ENCODE measurements around the gene COL27A1. TPM values are rescaled to one million over a fixed set of nuclear protein-coding genes. Genes with fewer than 3 reads are reported as not detected.
A peak's percentile ranks its signal among the peaks of the same experiment; 100 is the strongest.
"Not testable (repeated sequence)": the region's sequence is repeated elsewhere in the genome, so short reads cannot be mapped to it uniquely, and the experiment has no call there.

COL27A1 gene
- total RNA-seq, 1 donor from 2014 or later, result 41.1 TPM

DNA sequence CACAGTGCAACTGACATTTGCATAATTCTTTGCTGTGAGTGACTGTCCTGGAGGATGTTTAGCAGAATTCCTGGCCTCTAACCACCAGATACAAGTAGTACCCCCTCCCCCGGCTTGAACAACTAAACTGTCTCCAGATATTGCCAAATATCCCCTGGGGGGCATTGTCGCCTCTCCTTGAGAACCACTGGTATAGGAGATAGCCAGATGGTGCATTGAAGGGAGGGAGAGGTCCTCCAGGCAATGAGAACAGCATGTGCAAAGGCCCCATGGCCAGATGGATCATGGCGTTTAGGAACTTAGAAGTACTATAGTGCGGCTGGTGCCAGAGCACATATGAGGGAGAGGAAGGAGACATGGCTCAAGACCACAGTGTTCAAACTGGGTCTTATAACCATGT lies 148.6 kb downstream of the COL27A1 start:
- DNase-seq (ENCODE audit: low spot score), result peak; percentile 5

DNA sequence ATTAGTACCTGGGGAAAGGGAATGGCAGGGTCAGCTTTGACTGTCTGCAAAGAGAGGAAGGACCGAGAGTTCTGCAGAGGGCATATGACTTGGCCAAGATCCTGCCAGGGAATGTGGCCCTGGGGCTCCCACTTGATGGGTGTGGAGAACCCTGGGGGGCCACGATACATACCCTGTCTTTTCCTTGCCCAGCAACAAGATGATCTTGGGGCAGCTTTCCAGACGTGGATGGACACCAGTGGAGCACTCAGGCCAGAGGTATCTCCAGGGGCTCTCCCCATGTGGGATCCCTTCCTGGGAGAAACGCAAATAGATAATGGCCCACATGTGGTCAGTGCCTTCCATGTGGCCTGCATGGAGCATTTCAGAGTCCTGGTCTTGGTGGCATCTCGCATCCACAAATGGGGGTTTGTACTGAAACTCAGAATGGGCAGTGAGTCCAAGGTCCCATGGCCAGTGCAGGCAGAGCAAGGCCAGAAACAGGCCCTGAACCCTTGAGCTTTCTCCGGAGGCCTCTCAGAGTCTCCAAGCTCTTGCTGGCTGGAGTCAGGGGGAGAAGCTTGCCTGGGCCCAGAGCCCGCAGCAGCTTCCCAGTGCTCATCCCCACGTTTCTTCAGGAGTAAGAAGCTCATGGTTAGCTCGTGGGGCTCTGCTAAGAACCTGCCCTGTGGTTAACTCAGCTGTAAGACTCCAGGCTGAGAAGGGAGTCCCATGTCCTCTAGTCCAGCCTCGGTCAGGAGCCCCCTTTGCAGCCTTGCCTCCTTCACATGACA lies 149.3 kb downstream of the COL27A1 start:
- peak; percentile 4 for DNase-seq (ENCODE audit: low spot score)

DNA sequence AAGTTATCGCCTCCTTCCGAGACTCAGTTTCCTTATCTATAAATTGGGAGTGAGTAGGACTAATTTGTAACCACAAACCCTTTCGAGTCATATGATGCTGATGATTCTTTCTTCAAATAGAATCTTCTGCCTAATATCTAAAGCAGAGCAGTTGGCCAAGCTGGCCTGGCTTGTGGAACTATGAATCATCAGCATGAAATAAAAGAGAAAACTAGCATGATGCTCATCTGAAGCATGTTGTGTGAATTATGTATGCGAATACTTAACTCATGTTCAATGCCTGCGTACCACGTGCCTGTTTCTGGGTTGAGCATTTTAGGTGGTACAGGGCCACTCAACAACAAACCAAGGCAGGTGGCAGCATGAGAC lies 152.5 kb downstream of the COL27A1 start:
- no peak for DNase-seq (ENCODE audit: low spot score)

DNA sequence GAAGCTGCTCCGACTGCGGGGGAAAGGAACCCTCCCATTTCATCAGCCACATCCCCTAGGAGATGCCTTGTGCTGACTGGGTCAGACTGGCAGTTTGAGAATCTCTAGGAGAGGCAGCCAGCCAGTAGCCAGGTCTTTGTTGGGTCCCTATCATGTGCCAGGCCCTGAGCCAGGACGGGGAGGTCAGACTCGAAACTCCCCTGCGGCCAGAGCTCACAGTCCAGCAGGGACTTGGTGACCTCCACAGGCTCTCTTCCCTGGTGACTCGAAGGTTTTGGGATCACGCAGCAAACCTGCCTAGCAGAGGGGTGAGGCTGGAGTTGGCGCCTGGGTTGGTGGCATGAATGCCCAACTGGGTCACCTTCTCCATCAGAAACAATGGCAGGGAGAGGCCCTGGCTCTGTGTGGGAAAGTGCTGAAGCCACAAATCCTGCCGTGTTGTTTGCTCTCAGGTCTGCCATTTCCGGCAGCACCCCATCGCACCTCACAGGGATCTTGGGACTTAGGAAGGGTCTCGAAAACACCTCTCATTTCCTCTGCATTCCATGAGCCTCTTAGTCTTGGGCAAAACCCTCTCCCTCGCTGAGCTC lies 153.1 kb downstream of the COL27A1 start:
- no peak for DNase-seq (ENCODE audit: low spot score)

DNA sequence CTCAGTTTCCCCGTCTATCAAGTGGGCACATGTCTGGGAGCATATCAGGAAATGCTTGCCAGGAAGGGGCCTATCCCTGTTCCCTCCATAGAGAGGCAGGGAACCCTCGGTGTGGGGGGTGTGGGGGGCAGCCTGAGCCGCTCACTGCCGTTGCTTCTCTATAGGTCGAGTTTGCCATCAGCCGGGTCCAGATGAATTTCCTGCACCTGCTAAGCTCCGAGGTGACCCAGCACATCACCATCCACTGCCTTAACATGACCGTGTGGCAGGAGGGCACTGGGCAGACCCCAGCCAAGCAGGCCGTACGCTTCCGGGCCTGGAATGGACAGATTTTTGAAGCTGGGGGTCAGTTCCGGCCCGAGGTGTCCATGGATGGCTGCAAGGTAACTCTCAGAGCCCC lies 153.8 kb downstream of the COL27A1 start:
- no peak for DNase-seq (ENCODE audit: low spot score)

DNA sequence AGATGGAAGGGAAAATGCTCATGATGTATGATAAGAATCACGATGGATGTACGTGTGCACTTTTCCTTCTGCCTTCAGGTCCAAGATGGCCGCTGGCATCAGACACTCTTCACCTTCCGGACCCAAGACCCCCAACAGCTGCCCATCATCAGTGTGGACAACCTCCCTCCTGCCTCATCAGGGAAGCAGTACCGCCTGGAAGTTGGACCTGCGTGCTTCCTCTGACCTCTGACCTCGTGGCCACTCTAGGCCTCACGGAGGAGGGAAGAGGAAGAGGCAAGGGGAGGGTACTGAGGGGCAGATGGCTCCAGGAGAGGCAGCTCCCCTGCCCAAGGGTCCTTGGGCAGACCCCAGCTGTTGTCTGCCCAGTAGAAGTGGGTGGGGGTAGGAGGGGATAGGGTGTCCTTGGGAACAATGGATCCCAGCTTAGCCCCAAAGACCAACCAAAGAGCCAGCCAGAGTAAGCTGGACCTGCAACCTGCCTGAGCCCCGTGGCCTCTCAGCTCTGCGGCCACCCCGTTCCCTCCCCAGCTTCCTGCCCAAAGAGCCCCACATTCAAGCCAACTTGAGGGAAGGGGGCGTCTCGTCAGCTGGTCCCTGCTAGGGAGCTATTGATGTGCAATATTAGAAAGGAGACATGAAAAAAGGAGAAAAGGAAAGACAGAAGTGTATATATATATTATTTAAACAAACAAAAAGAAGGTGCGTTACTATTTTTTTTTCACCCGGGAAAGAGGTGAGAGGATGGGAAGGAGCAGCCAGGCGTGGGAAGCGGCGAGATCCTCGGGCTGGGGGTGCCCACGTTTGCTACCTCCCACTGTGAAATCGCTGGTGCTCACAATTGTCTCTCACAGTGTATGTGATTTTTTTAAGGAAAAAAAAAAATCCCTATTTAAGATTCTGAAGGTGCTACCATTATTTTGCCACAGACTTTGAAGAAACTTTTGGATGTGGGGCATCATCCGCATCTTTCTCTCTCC lies 155.4 kb downstream of the COL27A1 start:
- no peak for DNase-seq (ENCODE audit: low spot score)

DNA sequence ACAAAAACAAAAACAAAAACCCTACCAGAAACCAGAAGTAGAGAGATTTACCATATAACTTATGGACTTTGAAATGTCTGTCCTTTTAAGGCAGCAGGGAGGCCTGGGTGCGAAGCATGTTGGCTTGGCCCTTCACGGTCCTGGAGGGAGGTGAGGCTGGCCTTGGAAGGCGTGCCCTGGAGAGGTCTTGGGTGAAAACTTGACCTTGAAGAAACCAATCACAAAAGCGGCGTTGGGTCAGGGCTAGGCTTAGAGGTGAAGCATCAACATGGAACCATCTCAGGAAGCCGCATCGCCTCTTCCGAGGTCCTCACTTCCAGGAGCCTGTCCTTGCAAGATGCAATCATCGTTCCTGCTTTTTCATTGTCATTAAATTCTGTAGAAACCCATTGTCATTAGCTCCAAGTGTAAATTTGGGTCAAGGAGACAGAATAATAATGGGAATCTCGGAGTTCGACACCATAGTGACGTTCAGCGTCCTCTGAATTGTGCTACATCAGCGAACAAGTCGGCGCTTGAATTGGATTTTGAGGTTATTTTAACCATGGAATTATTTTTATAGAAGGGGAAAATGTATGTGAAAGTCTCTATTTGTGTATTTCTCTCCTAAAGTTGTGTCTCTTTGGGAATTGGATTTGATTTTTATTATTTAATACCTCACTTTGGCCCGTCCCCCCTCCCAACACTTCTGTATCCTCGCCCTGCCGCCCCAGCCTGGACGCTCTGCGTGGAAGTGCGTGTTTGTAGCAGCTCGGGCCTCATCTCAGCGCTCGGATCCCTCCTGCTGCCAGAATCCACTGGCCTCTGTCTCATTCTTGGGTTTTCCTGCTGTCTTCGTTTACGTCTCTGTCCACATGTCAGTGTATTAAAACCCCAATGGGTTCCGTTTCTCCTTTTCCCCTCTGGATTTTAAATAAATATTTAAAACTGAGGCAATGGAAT lies 156.5 kb downstream of the COL27A1 start:
- no peak for DNase-seq (ENCODE audit: low spot score)

DNA sequence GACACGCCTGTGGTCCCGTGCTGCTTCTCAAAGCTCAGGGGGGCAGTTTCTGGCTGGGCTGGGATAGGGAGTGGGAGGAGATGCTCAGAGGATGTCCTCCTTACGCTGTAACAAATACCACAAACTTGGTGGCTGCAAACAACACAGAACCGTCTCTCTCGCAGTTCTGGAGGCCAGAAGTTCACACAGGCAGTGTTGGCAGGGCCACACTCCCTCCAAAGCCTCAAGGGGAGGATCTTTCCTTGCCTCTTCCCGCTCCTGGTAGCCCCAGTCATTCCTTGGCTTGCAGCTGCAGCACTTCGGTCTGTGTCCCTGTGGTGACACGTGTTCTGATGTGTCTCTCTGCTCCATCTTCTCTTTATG lies 157.2 kb downstream of the COL27A1 start:
- no peak for DNase-seq (ENCODE audit: low spot score)

DNA sequence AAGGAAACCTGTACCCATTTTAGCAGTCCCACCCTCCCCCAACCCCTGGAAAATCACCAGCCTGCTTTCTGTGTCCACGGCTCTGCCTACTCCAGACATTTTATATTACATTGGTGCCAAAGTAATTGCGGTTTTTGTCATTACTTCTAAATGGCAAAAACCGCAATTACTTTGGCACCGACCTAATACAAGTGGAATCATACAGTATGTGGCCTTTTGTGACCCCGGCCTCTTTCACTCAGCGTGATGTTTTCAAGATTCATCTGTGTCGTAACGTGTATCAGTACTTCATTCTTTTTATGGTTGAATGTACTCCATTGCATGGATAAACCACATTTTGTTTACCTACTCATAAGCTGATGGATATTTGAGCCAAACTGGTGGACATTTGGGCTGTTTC lies 157.8 kb downstream of the COL27A1 start:
- DNase-seq (ENCODE audit: low spot score), result no peak

DNA sequence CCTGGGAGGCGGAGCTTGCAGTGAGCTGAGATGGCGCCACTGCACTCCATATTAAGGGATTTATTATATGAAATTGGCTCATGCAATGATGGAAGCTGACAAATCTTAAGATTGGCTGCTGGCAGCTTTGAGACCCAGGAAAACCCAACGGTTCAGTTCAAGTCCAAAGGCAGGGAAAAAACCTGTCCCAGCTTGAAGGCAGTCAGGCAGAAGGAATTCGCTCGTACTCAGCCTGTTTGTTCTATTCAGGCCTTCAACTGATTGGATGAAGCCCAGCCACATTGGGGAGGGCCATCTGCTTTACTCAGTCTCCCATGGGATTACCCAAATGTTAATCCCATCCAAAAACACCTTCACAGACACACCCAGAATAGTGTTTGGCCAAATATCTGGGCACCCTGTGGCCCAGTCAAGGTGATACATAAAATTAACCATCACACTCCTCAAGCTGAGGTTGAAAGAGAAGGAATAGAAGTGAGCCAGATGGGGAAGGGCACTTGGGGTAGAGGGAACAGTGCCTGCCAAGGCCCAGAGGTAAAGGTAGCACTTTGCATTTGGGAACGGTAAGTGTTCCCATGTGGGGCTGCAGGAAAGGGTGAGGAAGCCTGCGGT lies 159.0 kb downstream of the COL27A1 start:
- no peak for DNase-seq (ENCODE audit: low spot score)

DNA sequence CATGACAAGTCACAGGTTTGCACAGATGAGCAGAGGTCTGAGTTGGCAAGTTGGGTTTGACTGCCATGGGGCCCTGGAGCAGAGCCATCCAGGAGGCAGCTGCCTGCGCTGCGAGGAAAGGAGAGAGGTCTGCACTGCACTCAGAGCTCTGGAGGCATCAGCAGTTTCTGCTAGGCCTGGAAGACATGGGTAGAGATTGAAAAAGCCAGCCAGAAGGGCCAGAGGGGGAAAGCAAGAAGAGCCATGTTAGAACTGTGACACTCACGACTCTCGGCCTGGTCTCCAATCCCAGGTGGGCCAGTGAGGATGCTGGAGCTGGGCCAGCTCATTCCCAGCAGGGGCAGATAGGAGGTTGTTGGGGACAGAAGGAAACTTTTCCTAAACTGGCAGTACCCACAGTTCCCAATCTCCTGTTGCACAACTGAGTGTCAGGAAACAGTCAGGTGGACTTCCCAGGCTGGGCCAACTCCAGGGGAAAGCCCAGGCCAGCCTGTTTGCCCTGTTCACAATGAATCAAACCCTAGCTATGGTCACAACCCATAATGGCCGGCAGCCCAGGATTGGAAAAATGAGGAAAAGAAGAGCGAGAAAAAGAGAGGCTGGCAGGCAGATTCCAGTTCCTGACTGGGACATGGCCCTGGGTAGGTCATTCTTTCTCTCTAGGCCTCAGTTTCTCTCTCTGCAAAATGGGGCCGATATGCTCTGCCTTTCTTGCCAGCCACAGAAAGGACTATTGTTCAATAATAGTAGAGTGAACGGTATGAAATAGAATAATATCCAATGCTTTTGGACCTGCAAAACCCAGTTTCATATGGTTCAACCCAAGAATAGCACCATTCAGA lies 159.8 kb downstream of the COL27A1 start:
- DNase-seq (ENCODE audit: low spot score), result no peak

DNA sequence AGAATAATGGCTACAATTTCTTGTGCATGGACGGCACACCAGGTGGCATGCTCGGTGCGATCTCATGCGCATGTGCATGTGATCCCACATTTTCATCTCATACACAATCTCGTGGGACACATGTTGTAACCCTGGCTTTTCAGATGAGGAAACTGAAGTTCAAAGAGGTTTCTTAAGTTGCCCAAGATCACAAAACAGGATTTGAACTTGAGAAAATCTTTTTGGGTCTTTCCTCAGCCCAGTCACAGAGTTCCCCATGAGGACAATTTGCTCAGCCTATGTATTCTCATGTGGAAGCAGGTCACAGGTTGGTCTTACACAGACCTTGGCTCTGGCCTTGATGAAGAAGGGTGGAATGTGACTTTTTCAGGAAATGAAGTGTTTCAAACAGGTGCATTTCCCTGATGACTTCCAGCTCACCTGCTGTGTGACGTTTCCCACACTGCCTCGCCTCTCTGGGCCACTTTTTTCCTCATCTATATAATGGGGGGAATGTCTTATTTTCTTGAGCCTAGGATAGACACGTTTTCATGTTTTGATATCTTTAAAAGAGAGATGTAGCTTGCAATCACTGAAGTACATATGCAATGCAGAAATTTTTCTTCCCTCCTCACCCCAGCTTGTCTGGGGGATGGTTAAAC lies 160.5 kb downstream of the COL27A1 start:
- DNase-seq (ENCODE audit: low spot score), result no peak

DNA sequence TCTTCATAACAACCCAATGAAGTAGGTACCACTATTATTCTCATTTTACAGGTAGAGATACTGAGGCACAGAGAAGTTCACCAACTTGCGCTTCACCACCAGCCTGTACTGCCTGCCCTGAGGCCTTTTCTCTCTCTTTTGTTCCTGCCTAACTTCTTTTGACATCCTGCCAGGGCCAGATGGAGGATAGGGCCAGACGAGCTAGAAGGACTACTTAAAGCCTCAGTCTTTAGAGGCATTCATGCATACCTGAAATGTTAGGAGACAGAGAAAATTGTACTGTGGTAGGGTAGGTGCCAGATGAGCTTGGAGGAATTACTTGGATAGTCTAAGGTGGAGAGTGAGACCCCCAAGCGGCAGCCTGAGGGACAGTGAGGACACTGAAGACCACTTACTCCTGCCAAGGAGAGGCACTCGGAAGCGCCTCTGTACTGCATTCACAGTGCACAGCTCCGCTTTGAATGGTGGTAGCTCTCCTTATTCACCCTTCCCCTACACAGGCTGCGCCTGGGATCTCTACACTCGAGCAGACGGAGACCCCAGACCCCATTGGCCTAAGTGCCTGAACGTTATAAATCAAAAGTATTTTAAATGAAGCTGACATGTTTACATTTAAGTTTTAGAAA lies 161.4 kb downstream of the COL27A1 start:
- no peak for DNase-seq (ENCODE audit: low spot score)

DNA sequence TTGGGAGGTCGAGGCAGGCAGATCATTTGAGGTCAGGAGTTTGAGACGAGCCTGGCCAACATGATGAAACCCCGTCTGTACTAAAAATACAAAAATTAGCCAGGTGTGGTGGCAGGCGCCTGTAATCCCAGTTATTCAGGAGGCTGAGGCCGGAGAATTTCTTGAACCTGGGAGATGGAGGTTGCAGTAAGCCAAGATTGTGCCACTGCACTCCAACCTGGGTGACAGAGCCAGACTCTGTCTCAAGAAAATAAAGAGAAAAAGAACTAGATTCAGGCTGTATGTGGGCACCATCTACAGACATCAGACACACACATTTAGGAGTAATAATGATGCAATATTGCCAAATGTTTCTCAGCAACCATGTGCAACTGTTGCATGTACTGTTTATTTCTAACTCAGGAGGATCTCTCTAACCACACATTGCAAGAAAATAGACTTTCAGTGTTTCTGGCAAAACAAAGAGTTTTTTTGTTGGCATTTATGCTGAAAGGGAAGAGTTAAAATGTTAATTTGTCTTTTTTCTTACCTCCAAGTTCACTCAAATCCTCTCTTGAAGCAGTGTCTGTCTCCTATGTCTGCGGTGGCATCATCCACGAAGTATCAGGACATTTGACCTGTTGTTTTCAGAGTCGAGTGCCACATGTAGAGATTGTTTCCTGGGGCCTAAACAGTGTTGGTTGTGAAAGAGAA lies 162.5 kb downstream of the COL27A1 start:
- DNase-seq (ENCODE audit: low spot score), result no peak

DNA sequence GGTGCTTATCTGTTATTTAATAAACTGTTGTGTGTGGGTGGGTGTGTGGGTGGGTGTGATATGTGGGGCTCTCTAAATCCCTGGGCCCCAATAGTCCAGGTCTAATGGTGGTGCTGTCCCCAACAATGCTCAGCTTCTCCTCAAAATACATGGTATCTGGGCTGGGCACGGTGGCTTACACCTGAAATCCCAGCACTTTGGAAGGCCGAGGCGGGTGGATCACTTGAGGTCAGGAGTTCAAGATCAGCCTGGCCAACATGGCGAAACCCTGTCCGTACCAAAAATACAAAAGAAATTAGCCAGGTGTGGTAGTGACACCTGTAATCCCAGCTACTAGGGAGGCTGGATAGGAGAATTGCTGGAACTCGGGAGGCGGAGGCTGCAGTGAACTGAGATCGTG lies 163.1 kb downstream of the COL27A1 start:
- no peak for DNase-seq (ENCODE audit: low spot score)

DNA sequence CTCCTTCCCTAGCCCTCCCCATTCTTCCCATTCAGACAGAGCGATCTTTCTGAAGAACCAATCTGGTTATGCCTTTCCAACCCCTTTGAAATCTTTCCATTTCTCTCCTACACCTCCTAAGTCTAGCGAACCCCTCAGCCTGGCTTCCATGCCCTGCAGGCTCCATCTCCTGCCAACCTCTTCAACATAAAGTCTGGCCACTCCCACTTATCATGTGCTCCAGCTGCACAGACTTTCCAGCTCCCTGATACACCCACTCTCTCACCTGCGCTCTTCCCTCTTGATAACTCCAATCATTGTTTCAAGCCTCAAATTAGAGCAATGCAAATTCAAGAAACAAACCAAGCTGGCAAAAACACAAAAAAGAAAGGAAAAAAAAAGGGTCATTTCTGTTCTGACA lies 163.8 kb downstream of the COL27A1 start:
- DNase-seq (ENCODE audit: low spot score), result no peak

DNA sequence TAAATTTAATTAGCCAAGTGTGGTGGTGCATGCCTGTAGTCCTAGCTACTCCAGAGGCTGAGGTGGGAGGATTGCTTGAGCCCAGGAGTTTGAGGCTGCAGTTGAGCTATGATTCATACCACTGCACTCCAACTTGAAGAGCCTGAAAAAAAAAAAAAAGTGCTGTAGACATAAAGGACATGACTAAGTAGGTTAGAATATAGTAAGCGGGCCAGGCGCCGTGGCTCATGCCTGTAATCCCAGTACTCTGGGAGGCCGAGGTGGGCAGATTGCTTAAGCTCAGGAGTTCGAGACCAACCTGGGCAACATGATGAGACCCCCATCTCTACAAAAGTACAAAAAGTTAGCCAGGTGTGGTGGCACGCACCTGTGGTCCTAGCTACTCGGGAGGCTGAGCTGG lies 165.4 kb downstream of the COL27A1 start:
- DNase-seq (ENCODE audit: low spot score), result not testable (repeated sequence)

DNA sequence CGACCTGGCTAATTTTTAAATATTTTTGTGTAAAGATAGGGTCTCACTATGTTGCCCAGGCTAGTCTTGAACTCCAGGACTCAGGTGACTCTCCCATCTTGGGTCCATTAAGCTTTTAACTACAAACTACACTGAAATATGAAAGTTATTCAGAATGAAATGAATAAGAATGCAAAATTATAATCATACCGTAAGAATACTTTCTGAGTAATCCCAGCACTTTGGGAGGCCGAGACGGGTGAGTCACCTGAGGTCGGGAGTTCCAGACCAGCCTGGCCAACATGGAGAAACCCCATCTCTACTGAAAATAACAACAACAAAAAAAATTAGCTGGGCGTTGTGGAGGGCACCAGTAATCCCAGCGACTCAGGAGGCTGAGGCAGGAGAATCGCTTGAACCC lies 166.4 kb downstream of the COL27A1 start:
- DNase-seq (ENCODE audit: low spot score), result no peak
